KOPT-K1 (cell line): Measurements from ENCODE around the gene GPR63.

ENCODE experiments used
- H3K27ac ChIP-seq: fragments of 200-600 bp; sonication (generic); 2 replicates; pipeline ENCODE4 v1.5.1; 2016; ENCODE audit warnings: antibody characterized with exemption, mild to moderate bottlenecking, low read depth, low read length; ENCODE audit not compliant: poor library complexity, severe bottlenecking
- H3K36me3 ChIP-seq: fragments of 200-600 bp; sonication (generic); 2 replicates; pipeline ENCODE4 v1.5.1; 2017; ENCODE audit warnings: antibody characterized with exemption, mild to moderate bottlenecking, low read length, moderate library complexity; ENCODE audit not compliant: insufficient read depth
- H3K9me3 ChIP-seq: fragments of 200-600 bp; sonication (generic); 2 replicates; pipeline ENCODE4 v1.5.1; 2017; ENCODE audit warnings: antibody characterized with exemption, low read length, mild to moderate bottlenecking; ENCODE audit not compliant: insufficient read depth, poor library complexity, severe bottlenecking

The GPR63 gene

DNA sequence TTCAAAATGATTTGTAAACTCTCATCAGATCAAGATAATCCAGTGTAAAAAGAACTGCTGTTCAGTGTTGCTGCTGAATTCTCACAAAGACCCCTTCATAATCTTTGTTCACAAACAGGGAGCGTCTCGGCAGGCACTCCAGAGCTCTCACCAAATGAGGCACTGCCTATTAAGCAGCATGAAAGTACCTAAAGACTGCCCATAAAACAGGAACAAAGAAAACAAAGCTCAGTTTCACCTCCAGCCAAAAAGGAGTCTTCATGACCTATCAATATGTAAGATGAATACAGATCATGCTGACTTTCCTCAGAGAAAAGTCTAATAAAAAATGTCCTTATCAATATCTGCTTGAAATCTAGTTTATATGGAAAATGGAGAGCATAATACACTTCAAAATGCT lies 41.8 kb downstream of the GPR63 start:
- Histone ChIP-seq H3K27ac (no peak overlapping the region), H3K9me3 (no peaks in the 10 kb centered on the region), H3K36me3 (peaks cover 28% of the 10 kb centered on the region)

DNA sequence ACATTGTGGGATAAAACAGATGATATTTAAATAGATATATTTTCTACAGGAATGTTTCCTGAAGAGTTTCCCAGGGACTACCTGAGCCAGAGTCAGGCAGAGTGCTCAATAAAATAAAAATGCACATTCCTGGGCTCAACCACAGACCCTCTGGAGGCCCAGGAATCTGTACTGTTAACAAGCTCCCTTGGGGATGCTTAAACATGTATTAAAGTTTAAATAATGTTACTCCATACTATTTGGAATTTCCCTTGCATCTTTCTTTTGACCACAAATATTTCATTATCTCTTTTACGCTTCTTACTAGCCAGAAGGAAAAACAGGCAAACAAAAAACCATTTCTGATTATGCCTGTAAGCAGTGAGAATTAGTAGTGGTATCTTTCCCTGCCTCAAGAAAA lies 42.3 kb downstream of the GPR63 start:
- H3K9me3 ChIP-seq: no peaks in the 10 kb centered on the region
- peaks cover 28% of the 10 kb centered on the region for H3K36me3 ChIP-seq
- no peak overlapping the region for H3K27ac ChIP-seq

DNA sequence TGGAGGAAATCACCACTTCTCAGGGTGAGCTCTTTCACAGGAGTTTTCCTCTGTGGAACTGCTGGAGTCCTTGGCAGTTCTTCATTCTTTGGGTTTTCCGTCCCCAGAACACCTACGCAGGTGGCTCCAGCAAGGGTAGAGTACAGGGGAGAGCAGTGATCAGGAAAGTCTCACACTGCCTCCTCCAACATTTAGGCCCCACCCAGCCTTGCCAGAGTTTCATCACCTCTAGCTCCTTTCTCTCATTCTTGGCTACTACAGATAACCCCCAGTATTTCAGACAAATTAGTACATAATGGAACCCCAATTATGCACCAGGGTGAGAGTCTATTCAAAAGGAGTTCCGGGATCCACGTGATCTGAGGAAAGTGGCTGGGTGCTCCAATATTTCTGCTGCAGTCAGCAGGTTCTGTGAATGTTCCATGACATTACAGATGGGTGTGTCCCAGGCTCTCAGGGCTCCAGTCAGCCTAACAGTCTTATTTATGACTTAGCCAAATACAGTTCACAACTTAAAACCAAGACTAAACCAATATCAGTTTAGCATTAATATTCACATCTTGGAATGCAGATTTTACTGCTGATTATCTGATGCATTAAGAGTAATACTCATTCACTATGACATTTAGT lies 44.6 kb downstream of the GPR63 start:
- no peaks in the 10 kb centered on the region for H3K9me3 ChIP-seq
- H3K36me3 ChIP-seq: peaks cover 10% of the 10 kb centered on the region; the same call in 1 of the 2 replicates
- no peak overlapping the region for H3K27ac ChIP-seq

DNA sequence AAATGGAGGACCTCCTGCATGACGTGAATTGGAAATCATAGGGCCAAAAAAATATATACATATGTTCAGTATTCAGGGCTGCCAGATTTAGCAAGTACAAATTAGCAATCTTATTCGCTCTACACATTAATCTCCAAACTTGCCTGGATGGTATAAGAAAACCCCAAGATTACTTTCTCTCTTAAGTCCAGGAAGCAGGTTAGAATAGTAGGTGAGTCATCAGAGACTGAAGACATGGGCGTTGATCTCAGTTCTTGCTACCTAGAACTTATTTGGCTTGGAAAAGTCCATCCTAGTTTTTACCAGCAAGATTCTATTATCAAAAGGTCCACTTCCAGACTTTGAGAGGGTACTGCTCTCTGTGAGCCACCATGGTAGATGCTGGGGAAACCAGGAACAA lies 47.4 kb downstream of the GPR63 start:
- Histone ChIP-seq H3K9me3 (no peaks in the 10 kb centered on the region), H3K36me3 (no peaks in the 10 kb centered on the region), H3K27ac (no peak overlapping the region)

DNA sequence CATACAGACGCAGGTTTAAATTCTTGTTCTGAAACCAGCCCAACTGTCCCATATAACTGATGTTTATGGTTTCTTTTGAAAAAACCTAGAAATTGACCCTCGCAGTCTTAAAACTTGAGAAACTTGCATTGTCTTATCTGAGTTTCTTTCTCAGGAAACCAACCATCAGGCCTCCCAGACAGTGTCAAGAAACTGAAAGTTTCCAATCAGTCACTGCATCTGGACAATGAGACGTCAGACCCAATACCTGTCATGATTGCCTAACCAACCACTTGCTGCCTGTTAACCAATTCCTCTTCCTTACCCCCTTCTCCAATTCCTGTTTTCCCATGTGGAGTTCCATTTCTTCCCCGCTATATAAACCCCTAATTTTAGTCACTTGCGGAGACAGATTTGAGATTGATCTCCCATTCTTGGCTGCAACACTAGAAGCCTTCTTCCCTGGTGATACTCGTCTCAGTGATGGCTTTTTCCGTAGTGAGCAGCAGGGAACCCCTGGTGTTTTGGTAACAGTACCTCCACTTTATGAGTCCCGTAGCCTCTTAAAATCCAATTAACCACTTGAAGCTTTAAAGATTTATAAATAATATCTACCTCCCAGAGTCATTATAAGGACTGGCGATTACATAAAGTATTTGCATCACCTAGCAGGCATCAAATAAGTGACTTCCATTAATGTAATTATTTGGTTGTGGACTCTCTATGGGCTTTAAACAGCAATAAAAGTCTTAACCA lies 49.3 kb downstream of the GPR63 start:
- Histone ChIP-seq H3K27ac (no peak overlapping the region), H3K36me3 (no peaks in the 10 kb centered on the region)

DNA sequence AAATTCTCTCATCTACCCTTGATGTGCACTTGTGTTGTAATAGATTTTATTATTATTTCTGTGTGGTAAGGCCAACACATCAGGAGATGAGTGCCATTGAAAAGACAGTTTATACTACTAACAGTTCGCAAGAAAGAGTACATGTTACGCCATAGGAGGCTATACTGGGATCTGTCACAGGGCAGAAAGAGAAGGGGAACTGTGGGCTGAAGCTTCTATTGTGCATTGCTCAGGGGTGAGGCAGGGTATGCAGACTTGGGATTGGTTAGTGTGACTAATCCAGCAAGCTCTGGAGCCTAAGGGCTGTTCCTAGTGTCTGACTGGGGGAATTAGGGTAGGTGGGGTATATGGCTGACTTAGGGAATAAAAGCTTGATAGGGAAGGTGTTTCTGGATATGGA lies 50.9 kb downstream of the GPR63 start:
- Histone ChIP-seq H3K9me3 (no peaks in the 10 kb centered on the region), H3K36me3 (no peaks in the 10 kb centered on the region), H3K27ac (no peak overlapping the region)

More for the DNA sequence above, 49.3 kb downstream of the GPR63 start:
- no peaks in the 10 kb centered on the region for H3K9me3 ChIP-seq

DNA sequence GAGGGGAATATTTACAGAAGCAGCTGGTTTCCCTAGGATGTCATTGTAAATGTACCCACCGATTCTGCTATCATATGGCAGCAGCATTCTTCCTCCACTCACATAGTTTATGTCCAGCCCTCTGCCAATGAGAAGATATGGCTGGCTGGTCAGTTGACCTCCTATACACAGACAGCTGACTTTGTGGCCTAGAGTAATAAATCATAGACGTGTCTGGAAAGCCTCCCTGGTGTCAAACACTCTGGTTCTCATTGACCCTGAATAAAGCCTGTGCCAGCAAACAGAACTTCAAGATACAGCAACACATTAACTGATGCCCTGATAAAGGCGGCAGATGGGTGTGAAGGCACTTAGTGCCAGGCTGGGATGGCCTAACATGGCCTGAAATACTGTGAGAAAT lies 52.6 kb downstream of the GPR63 start:
- H3K9me3 ChIP-seq: no peaks in the 10 kb centered on the region
- H3K36me3 ChIP-seq: no peaks in the 10 kb centered on the region
- H3K27ac ChIP-seq: no peak overlapping the region

DNA sequence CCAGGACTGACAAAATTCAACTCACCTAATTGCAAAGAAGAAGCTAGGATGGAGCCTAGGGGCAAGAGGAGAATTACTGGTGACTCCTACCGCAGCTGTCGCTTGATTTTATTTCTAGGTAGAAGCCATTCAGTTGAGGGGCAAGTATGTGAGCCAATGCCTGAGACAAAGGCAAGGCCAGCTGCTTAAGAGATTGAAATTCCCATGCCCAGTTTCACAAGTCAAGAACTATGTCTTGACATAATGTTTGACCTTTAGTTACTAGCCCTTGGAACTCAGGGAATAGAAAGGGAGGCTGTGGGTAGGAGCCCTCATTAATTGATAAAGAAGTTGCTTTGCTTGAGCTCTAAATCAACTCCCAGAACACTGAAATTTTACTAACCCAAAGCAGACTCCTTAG lies 54.0 kb downstream of the GPR63 start:
- H3K36me3 ChIP-seq: no peaks in the 10 kb centered on the region
- H3K27ac ChIP-seq: no peak overlapping the region
- H3K9me3 ChIP-seq: no peaks in the 10 kb centered on the region

DNA sequence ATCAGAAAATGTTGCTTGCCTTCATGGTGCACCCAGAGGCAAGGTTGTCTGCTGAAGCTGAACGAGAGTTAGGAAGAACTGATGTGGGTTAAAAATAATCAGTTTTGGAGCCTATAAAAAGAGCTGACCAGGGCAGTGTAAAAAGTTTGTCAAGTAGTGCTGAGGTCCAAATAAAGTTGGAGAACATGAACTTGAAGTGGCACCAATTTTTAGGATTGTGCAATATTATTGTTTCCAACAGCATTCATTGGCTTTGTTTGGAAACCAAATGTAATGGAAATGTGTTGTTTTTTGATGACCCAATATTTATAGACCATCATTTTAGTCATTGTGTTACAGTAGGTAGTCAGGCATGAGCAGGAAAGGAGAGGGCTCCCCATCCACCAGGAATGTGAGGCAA lies 55.7 kb downstream of the GPR63 start:
- H3K27ac ChIP-seq: no peak overlapping the region
- no peaks in the 10 kb centered on the region for H3K9me3 ChIP-seq
- no peaks in the 10 kb centered on the region for H3K36me3 ChIP-seq

DNA sequence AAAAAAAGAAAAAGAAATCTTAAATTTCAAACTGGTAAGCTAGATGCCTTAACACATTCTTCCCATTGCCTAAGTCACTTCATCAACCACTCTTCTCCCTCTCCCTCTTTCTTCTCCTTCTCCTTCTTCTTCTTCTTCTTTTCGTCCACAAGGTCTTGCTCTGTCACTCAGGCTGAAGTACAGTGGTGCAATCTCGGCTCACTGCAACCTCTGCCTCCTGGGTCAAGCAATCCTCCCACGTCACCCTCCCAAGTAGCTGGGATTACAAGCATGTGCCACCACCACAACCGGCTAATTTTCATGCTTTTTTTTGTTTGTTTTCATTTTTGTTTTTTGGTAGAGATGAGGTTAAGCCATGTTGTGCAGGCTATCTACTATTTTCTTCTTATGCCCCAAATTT lies 60.2 kb downstream of the GPR63 start:
- H3K27ac ChIP-seq: no peak overlapping the region
- no peaks in the 10 kb centered on the region for H3K36me3 ChIP-seq
- no peaks in the 10 kb centered on the region for H3K9me3 ChIP-seq

DNA sequence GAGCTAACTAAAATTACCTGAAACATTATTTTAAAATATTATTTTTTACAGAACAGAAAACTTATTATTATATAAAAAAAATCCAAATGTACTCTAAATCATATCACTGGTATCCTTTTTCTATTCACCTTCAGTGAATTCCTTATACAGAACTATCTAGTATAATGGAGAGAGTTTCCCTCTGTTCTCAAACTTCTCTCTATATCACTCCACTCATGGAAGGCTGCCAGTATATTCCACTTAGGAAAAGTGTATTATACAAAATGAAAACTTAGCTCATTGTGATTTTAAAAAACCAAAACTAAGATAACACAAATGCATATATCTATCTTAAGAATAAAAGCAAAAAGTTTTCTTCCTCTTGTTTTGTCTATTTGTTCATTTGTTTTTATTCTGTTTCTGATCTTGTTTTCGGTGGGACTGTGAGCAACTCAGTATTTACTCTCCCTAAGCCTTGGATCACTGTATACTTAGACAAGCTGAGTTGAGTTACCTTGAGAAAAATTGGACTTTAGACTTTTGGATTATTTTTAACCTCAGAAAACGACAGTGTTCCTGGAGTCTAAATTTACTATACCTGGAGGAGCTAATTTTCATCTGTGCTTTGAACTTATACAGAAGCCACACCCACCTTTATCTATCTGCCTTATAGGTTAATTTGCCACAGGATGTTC lies 61.4 kb downstream of the GPR63 start:
- no peaks in the 10 kb centered on the region for H3K36me3 ChIP-seq
- no peaks in the 10 kb centered on the region for H3K9me3 ChIP-seq
- H3K27ac ChIP-seq: no peak overlapping the region

DNA sequence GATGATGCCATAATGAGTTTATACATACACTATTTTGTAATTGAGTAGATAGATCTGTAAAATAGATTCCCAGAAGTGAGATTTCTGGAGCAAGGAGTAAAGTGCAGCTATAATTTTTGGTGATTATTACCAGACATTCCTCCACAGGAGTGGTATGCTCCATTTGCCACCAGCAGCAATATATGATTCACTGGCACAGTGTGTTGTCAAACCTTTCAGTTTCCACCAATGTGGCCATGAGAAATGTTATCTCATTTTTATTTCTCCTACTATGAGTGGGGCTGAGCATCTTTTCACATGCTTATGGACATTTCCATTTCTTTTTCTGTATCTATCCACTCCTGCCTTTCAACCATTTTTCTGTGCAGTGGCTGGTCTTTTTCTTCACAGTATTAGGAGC lies 70.5 kb downstream of the GPR63 start:
- Histone ChIP-seq H3K9me3 (no peaks in the 10 kb centered on the region), H3K36me3 (no peaks in the 10 kb centered on the region), H3K27ac (no peak overlapping the region)

DNA sequence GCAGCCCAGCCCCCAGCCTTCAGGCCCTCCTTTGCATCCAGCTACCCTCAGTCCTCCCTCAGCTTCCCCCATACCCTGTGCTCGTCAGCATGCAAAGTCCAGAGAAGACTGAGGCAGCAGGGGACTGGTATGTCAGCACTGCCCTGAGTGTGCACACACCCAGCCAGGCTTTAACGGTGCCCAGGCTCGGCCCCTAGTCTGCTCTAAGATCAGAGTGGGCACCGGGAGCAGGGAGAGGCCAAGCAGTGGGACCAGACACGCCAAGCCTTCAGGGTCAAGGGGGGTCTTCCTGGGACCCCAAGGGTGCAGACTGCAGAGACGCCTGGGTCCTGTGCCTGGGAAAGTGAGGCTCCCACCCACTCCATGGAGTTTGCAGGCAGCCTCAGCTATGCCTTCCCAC lies 74.7 kb downstream of the GPR63 start:
- H3K9me3 ChIP-seq: no peaks in the 10 kb centered on the region
- no peaks in the 10 kb centered on the region for H3K36me3 ChIP-seq
- no peak overlapping the region for H3K27ac ChIP-seq

DNA sequence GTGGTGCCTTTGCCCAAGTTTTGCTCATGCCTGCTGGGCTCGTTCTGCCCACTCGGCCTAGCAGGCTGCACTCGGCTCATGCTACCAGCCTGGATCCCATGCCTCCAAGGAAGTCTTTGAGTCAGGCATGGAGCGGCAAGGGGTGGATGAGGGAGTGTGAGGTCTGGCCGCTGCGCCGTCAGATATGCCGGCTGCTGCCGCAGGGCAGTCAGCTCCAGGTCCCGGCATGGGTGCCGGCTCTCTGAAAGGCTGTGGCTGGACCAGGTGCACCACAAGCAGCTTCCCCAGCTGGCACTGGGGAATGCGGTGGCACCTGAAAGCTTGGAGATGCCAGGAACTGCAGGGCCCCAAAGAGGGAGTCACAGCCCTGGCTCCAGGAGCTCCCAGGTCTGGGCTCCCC lies 75.5 kb downstream of the GPR63 start:
- H3K36me3 ChIP-seq: no peaks in the 10 kb centered on the region
- H3K27ac ChIP-seq: no peak overlapping the region
- no peaks in the 10 kb centered on the region for H3K9me3 ChIP-seq

DNA sequence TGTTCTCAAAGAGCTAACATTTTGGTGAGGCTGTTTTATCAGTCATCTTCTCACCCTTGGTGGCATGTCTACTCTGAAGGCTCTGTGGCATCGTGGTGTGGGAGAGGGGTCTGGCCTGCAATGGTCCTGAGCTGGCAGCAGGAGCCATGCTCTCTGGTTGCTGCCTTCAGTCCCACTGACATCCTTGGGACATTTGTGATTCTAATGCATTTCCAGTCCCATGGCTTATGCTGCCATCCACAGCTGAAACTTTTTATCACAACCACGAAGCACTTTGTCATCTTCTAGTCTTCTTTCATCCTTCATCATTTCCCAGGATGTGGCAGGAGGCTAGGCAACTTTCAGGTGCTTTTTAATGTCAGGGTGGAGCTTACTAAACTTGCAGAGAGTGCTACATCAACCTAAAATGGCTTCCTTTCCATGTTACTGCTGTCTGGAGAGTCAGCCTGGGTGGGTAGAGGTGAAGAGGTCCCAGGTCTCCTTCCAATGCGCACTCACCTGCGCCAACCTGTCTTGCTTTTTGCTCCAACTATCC lies 77.1 kb downstream of the GPR63 start:
- H3K9me3 ChIP-seq: no peaks in the 10 kb centered on the region
- H3K27ac ChIP-seq: no peak overlapping the region
- no peaks in the 10 kb centered on the region for H3K36me3 ChIP-seq
